Adrenal gland (tissue), 12 donors: Measurements from ENCODE around the gene C13orf46. TPM values are rescaled to one million over a fixed set of nuclear protein-coding genes. Genes with fewer than 3 reads are reported as not detected.

Experiments used
- DNase-seq, 7 donors: peaks; one replicate each; pipeline ENCODE4 v3.0.0-alpha.2; 2019 to 2020
- H3K27ac ChIP-seq, 5 donors: fragments of 200-600 bp; sonication (generic) in 4 of 5; 1 replicate in 3 of 5; 2 replicates in 2 of 5; pipeline versions ENCODE4 v1.5.1 to v1.8.0; 2016 to 2020; ENCODE audit warnings: mild to moderate bottlenecking in 1 of 5
- H3K27me3 ChIP-seq: fragments of 200-600 bp; 2 replicates; pipeline ENCODE4 v1.8.0; 2021
- H3K36me3 ChIP-seq, 2 donors: fragments of 200-600 bp; replicated peaks in 1 of 2; 1 replicate in 1 of 2; 2 replicates in 1 of 2; pipeline versions ENCODE4 v1.5.1 to v1.8.0; 2018 to 2022
- H3K4me1 ChIP-seq, 2 donors: fragments of 200-600 bp; replicated peaks in 1 of 2; 1 replicate in 1 of 2; 2 replicates in 1 of 2; pipeline versions ENCODE4 v1.5.1 to v1.8.0; 2018 to 2021
- H3K4me3 ChIP-seq, 4 donors: fragments of 200-600 bp; sonication (generic) in 3 of 4; one replicate each; pipeline ENCODE4 v1.5.1; 2016 to 2018
- H3K9me3 ChIP-seq, 3 donors: fragments of 200-600 bp; sonication (generic) in 1 of 3; replicated peaks in 1 of 3; 1 replicate in 2 of 3; 2 replicates in 1 of 3; pipeline versions ENCODE4 v1.5.1 to v1.8.0; 2016 to 2021
- POLR2A ChIP-seq, 2 donors: fragments of 450-650 bp; IDR thresholded peaks; one replicate each; pipeline ENCODE4 v1.6.1; 2017; ENCODE audit warnings: antibody characterized with exemption in 2 of 2, mild to moderate bottlenecking in 2 of 2, moderate library complexity in 1 of 2
- WGBS, 4 donors: extraction: QIAGEN DNeasy Blood & Tissue Kit in 2 of 4; methylation state at CpG; one replicate each; pipeline versions ENCODE4 v1.1.5 to v1.1.7; 2013 to 2017; 5-methylcytosine and 5-hydroxymethylcytosine counted together
- intact Hi-C, 2 donors: fragments of 100-400 bp; cut with DNase I; formaldehyde crosslinking; loops; one replicate each; pipeline versions ENCODE4 v1.14.1 to v1.15.0; 2022 to 2023
- polyA plus RNA-seq, 3 donors: library from polyadenylated mRNA; stranded (reverse); fragments of 200-250 nt in 2 of 3; fragments of 350-450 nt in 1 of 3; fragmentation: Illumina TruSeq in 1 of 3; extraction: RNeasy Lipid Tissue Mini Kit (QIAGEN cat#74804) in 1 of 3; gene quantifications; one replicate each; pipeline ENCODE4 v1.2.3, GENCODE V29; 2013 to 2014
- total RNA-seq, 9 donors: library from RNA; depleted of rRNA in 4 of 9; stranded (reverse); fragments of >200 nt in 4 of 9; fragments of 120-200 nt in 1 of 9; fragmentation: NEBNext Ultra II Directional in 1 of 9; extraction: Animal tissue kit (Norgen Biotek cat#: 25700) in 1 of 9; gene quantifications; one replicate each; pipeline versions ENCODE4 v1.1.0 to v1.2.4, GENCODE V29; 2013 to 2023
- TF ChIP-seq, protein P1 (sequence below), 6 experiments: fragments of 450-650 bp in 4 of 6; fragments of 200-600 bp in 2 of 6; sonication (generic) in 1 of 6; IDR thresholded peaks; 1 replicate in 5 of 6; 2 replicates in 1 of 6; pipeline versions ENCODE4 v1.5.1 to v1.8.0; 2016 to 2021; ENCODE audit warnings: antibody characterized with exemption in 6 of 6, mild to moderate bottlenecking in 2 of 6, moderate library complexity in 1 of 6
- donor health status: healthy with polysubstance abuse.
- donor health status: Bipolar disorder and iron deficiency.
- donor health status: DM: yes; HTN: yes; CAD: no.
- donor health status: DM: no; HTN: no; CAD: no.
- donor health status: DM: no; HTN: no; CAD: no.
- donor health status: DM: yes; HTN: yes; CAD: no.

Gene C13orf46
- total and polyA plus RNA-seq, 12 donors = 0.06 to 0.88 (median 0.19) TPM; not detected in 3

DNA sequence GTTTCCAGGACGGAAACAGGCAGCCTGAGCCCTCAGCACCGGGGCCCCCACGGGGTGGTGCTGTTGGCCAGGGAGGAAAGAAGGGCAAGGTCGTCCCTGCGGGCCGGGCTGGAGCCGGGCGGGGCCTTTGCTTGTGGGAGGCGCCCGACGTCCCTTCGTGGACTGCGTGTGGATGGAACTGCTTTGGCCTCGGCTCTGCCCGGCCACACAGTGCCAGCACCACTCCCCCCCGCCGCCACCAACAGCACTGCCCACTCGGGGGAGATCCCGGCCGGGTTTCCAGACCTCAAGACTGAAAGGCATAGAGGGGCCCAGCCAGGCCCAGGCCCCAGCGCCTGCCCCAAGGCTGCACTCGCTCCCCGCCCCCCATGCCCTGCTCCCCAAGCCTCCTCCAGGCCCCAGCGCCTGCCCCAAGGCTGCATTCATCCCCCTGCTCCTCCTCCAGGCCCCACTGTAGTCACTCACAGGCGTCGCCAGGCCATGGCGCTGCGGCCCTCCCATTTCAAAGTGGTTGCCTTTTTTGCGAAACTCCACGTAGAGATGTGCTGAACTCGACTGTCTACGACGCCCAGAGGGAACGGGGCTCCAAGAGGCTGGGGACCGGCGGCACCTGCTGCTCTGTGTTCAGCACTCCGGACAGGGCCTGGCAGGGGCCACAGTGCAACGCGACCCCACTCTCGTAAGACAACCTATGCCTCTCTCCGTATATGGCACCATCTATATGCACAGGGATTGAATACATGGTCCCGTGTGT is 22.5 kb downstream of the C13orf46 start:
- TF ChIP-seq, protein P1, sequence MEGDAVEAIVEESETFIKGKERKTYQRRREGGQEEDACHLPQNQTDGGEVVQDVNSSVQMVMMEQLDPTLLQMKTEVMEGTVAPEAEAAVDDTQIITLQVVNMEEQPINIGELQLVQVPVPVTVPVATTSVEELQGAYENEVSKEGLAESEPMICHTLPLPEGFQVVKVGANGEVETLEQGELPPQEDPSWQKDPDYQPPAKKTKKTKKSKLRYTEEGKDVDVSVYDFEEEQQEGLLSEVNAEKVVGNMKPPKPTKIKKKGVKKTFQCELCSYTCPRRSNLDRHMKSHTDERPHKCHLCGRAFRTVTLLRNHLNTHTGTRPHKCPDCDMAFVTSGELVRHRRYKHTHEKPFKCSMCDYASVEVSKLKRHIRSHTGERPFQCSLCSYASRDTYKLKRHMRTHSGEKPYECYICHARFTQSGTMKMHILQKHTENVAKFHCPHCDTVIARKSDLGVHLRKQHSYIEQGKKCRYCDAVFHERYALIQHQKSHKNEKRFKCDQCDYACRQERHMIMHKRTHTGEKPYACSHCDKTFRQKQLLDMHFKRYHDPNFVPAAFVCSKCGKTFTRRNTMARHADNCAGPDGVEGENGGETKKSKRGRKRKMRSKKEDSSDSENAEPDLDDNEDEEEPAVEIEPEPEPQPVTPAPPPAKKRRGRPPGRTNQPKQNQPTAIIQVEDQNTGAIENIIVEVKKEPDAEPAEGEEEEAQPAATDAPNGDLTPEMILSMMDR (IDR thresholded peaks at IDR 0.05) = peak; percentile 72 to 94 (median 91)
- no peak for TF ChIP-seq POLR2A (IDR thresholded peaks at IDR 0.05)
- 41 to 73% (median 53%) methylated on average over 12 to 42 of the region's 42 CpGs for WGBS, 4 donors
- no peaks in the 10 kb centered on the region for H3K36me3 ChIP-seq
- no peak overlapping the region for H3K27ac ChIP-seq
- peaks cover 0 to 9% of the 10 kb centered on the region in 2 donors for H3K4me1 ChIP-seq
- H3K27me3 ChIP-seq = no peaks in the 10 kb centered on the region
- no peak overlapping the region for H3K4me3 ChIP-seq
- DNase-seq = peak; percentile 86 to 91 (median 90)
- intact Hi-C loops = loop anchor here (2.0 to 5.0 kb wide), 2 partner anchors 276 to 277 kb away; no protein-coding TSS in a partner anchor
- H3K9me3 ChIP-seq = no peaks in the 10 kb centered on the region

- TF ChIP-seq, protein P1 (IDR thresholded peaks at IDR 0.05) = no peak
- TF ChIP-seq POLR2A (IDR thresholded peaks at IDR 0.05) = no peak
- intact Hi-C loops = loop anchor here (2.0 to 5.0 kb wide), 2 partner anchors 277 to 278 kb away; no protein-coding TSS in a partner anchor
- H3K9me3 ChIP-seq = no peaks in the 10 kb centered on the region
- peaks cover 0 to 9% of the 10 kb centered on the region in 2 donors for H3K4me1 ChIP-seq
- no peak overlapping the region for H3K27ac ChIP-seq
- H3K27me3 ChIP-seq = no peaks in the 10 kb centered on the region
- no peaks in the 10 kb centered on the region for H3K36me3 ChIP-seq
- no peak for DNase-seq
- no peak overlapping the region for H3K4me3 ChIP-seq
- WGBS, 4 donors = 28 to 56% (median 42%) methylated on average over 6 to 24 of the region's 24 CpGs
Measured at GRCh38 chr13:113950451-113951245, 23.2 kb downstream of the C13orf46 start.

- DNase-seq = no peak
- H3K27ac ChIP-seq = no peak overlapping the region
- intact Hi-C loops = loop anchor here (5.0 kb wide), 1 partner anchor 132 kb away; no protein-coding TSS in a partner anchor
- H3K4me3 ChIP-seq = no peak overlapping the region
- TF ChIP-seq POLR2A (IDR thresholded peaks at IDR 0.05) = no peak
- TF ChIP-seq, protein P1 (IDR thresholded peaks at IDR 0.05) = no peak
- 83 to 88% (median 87%) methylated on average over 3 to 5 of the region's 5 CpGs for WGBS, 4 donors
- no peaks in the 10 kb centered on the region for H3K36me3 ChIP-seq
- no peaks in the 10 kb centered on the region for H3K9me3 ChIP-seq
- peaks cover 0 to 9% of the 10 kb centered on the region in 2 donors for H3K4me1 ChIP-seq
- no peaks in the 10 kb centered on the region for H3K27me3 ChIP-seq
Measured at GRCh38 chr13:113949546-113949945, 24.3 kb downstream of the C13orf46 start.
